Muscle layer of colon (tissue), 2 donors: ENCODE data around the gene CCDC34.

Source experiments
- H3K27ac ChIP-seq: one replicate; pipeline ENCODE4 v1.7.0; 2013; ENCODE audit warnings: low read depth, mild to moderate bottlenecking, low read length, moderate library complexity
- H3K27me3 ChIP-seq, 2 donors: one replicate each; pipeline ENCODE4 v1.7.0; 2013; ENCODE audit warnings: low read length in 2 of 2, mild to moderate bottlenecking in 2 of 2; ENCODE audit not compliant: insufficient read depth in 2 of 2, control insufficient read depth in 1 of 2
- H3K36me3 ChIP-seq: one replicate; pipeline ENCODE4 v1.7.0; 2013; ENCODE audit warnings: mild to moderate bottlenecking, low read length; ENCODE audit not compliant: insufficient read depth
- H3K4me1 ChIP-seq: one replicate; pipeline ENCODE4 v1.7.0; 2013; ENCODE audit warnings: mild to moderate bottlenecking, low read length; ENCODE audit not compliant: insufficient read depth
- H3K4me3 ChIP-seq, 2 donors: one replicate each; pipeline ENCODE4 v1.7.0; 2013; ENCODE audit warnings: low read length in 2 of 2, low read depth in 1 of 2, mild to moderate bottlenecking in 1 of 2, moderate library complexity in 1 of 2
- H3K9ac ChIP-seq: one replicate; pipeline ENCODE4 v1.7.0; 2013; ENCODE audit warnings: low read length
- H3K9me3 ChIP-seq: one replicate; pipeline ENCODE4 v1.7.0; 2013; ENCODE audit warnings: mild to moderate bottlenecking, low read length
- donor health status: abdominal sarcoma.
- donor health status: Adenocarcinoma of cecum.

Gene CCDC34

GRCh38 chr11:27390318-27391295 lies 27.6 kb upstream of the CCDC34 start:
- peaks cover 18% of the 10 kb centered on the region for H3K4me1 ChIP-seq

GRCh38 chr11:27388869-27389268 lies 25.9 kb upstream of the CCDC34 start:
- Histone ChIP-seq H3K9ac (no peak overlapping the region), H3K9me3 (no peaks in the 10 kb centered on the region), H3K27ac (no peak overlapping the region), H3K36me3 (peaks cover 1% of the 10 kb centered on the region), H3K27me3 (no peaks in the 10 kb centered on the region), H3K4me1 (peaks cover 7% of the 10 kb centered on the region), H3K4me3 (no peak overlapping the region)

More at GRCh38 chr11:27390318-27391295, 27.6 kb upstream of the CCDC34 start:
- no peak overlapping the region for H3K9ac ChIP-seq
- no peaks in the 10 kb centered on the region for H3K9me3 ChIP-seq
- H3K27ac ChIP-seq: no peak overlapping the region
- H3K36me3 ChIP-seq: no peaks in the 10 kb centered on the region
- H3K27me3 ChIP-seq: no peaks in the 10 kb centered on the region
- H3K4me3 ChIP-seq: no peak overlapping the region

- peaks cover 6% of the 10 kb centered on the region for H3K4me1 ChIP-seq
- no peaks in the 10 kb centered on the region for H3K9me3 ChIP-seq
- no peak overlapping the region for H3K4me3 ChIP-seq
- no peak overlapping the region for H3K27ac ChIP-seq
- H3K27me3 ChIP-seq: no peaks in the 10 kb centered on the region
- H3K9ac ChIP-seq: no peak overlapping the region
- peaks cover 5% of the 10 kb centered on the region for H3K36me3 ChIP-seq
These were observed 25.0 kb upstream of the CCDC34 start for GRCh38 chr11:27388001-27388400.

GRCh38 chr11:27387362-27387761 lies 24.3 kb upstream of the CCDC34 start:
- no peak overlapping the region for H3K4me3 ChIP-seq
- no peaks in the 10 kb centered on the region for H3K4me1 ChIP-seq
- no peak overlapping the region for H3K9ac ChIP-seq
- peaks cover 8% of the 10 kb centered on the region for H3K36me3 ChIP-seq
- no peaks in the 10 kb centered on the region for H3K9me3 ChIP-seq
- no peak overlapping the region for H3K27ac ChIP-seq
- no peaks in the 10 kb centered on the region for H3K27me3 ChIP-seq

- no peaks in the 10 kb centered on the region for H3K4me1 ChIP-seq
- H3K9ac ChIP-seq: no peak overlapping the region
- no peak overlapping the region for H3K27ac ChIP-seq
- no peak overlapping the region for H3K4me3 ChIP-seq
- peaks cover 15% of the 10 kb centered on the region for H3K36me3 ChIP-seq
- no peaks in the 10 kb centered on the region for H3K9me3 ChIP-seq
- no peaks in the 10 kb centered on the region for H3K27me3 ChIP-seq
These were observed 23.3 kb upstream of the CCDC34 start for GRCh38 chr11:27386181-27386845.

GRCh38 chr11:27385245-27385644 lies 22.2 kb upstream of the CCDC34 start:
- Histone ChIP-seq H3K4me3 (no peak overlapping the region), H3K9ac (no peak overlapping the region), H3K9me3 (no peaks in the 10 kb centered on the region), H3K27ac (no peak overlapping the region), H3K27me3 (no peaks in the 10 kb centered on the region), H3K36me3 (peaks cover 19% of the 10 kb centered on the region), H3K4me1 (no peaks in the 10 kb centered on the region)

DNA sequence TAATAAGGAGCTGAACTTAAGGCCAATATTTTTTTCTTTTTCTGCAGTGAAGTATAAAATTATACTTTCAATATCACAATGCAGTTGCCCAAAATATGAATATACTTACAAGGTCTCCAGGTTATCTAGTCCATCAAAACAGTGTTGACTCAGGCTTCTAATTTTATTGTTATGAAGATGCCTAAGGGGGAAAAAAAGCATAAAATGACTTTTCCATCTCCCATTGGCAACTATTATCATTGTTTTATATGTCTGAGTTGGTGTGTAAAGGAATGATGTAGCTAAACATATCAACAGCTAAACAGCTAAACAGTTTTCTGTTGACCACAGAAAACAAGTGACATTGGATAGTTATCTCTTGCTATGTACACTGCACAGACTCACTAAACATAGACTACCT lies 21.2 kb upstream of the CCDC34 start:
- no peaks in the 10 kb centered on the region for H3K27me3 ChIP-seq
- H3K9me3 ChIP-seq: no peaks in the 10 kb centered on the region
- peaks cover 28% of the 10 kb centered on the region for H3K36me3 ChIP-seq
- H3K27ac ChIP-seq: no peak overlapping the region
- H3K9ac ChIP-seq: no peak overlapping the region
- H3K4me3 ChIP-seq: no peak overlapping the region
- no peaks in the 10 kb centered on the region for H3K4me1 ChIP-seq

GRCh38 chr11:27383645-27384044 lies 20.6 kb upstream of the CCDC34 start:
- Histone ChIP-seq H3K27ac (no peak overlapping the region), H3K4me3 (no peak overlapping the region), H3K9me3 (no peaks in the 10 kb centered on the region), H3K4me1 (no peaks in the 10 kb centered on the region), H3K9ac (no peak overlapping the region), H3K36me3 (peaks cover 33% of the 10 kb centered on the region), H3K27me3 (no peaks in the 10 kb centered on the region)

GRCh38 chr11:27381238-27381666 lies 18.2 kb upstream of the CCDC34 start:
- H3K4me3 ChIP-seq: no peak overlapping the region
- H3K9ac ChIP-seq: no peak overlapping the region
- H3K9me3 ChIP-seq: no peaks in the 10 kb centered on the region
- H3K27ac ChIP-seq: no peak overlapping the region
- H3K4me1 ChIP-seq: no peaks in the 10 kb centered on the region
- no peaks in the 10 kb centered on the region for H3K27me3 ChIP-seq
- peaks cover 33% of the 10 kb centered on the region for H3K36me3 ChIP-seq

GRCh38 chr11:27380771-27381170 lies 17.8 kb upstream of the CCDC34 start:
- Histone ChIP-seq H3K27ac (no peak overlapping the region), H3K9ac (no peak overlapping the region), H3K9me3 (no peaks in the 10 kb centered on the region), H3K36me3 (peaks cover 33% of the 10 kb centered on the region), H3K4me3 (no peak overlapping the region), H3K27me3 (no peaks in the 10 kb centered on the region), H3K4me1 (no peaks in the 10 kb centered on the region)

DNA sequence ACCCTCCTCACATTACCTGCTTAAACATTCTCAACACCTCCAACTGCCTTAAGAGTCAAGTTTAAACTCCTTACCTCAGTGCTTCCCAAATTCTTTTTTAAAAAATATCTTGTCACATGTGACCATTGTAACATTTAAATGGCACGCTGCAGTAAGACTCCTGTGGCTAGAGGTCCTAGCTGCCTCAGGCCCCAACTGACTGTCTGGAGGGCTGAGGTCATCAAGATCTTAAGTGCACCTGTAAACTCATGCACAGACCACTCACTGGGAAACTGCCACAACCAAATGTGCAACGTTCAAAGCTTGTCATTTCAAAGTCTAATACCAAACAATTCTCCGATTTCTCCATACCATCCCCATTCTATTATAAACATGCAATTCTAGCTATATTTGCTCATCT lies 16.4 kb upstream of the CCDC34 start:
- peaks cover 33% of the 10 kb centered on the region for H3K36me3 ChIP-seq

More for the DNA sequence above, 16.4 kb upstream of the CCDC34 start:
- Histone ChIP-seq H3K9ac (no peak overlapping the region), H3K4me1 (no peaks in the 10 kb centered on the region), H3K9me3 (no peaks in the 10 kb centered on the region), H3K4me3 (no peak overlapping the region), H3K27ac (no peak overlapping the region), H3K27me3 (no peaks in the 10 kb centered on the region)
